ENCODE data around the gene NMT1.

NMT1 gene

DNA sequence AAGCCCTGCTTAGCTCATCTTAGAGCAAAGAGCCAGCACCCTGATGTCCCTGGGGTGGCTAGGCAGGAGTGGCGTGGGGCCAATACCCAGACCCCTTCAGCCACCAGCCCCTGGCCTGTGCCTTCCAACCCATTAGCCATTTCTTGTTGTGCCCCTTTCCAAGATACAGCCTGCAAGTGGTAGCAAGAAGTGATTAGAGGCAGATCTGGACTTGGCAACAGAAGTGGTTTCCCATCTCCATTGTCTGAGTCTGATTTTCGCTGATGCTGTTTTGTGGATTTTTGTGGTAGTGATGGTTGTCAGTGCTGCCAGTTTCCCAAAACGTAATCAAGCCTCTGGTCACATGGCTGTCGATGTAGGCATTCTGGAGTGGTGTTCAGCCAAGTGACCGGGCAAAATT, 45.5 kb downstream of the NMT1 start:
- no peak for DNase-seq

- DNase-seq = no peak
Measured at GRCh38 chr17:45107293-45108010, 46.3 kb downstream of the NMT1 start.

DNA sequence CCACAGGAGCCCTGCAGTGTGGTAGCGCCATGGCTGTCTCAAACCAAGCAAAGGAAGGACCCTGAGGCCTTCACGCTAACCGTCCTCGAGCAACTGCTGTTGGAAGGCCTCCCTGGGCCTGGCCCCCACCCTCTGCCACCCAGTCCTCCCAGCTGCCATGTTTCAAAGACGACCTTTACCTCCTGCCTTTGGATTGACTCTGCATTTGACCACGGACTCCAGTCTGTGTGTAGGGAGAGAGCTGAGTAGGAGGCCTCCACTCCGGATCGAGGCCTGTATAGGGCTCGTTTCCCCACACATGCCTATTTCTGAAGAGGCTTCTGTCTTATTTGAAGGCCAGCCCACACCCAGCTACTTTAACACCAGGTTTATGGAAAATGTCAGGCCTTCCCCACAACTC, 46.9 kb downstream of the NMT1 start:
- no peak for DNase-seq

DNA sequence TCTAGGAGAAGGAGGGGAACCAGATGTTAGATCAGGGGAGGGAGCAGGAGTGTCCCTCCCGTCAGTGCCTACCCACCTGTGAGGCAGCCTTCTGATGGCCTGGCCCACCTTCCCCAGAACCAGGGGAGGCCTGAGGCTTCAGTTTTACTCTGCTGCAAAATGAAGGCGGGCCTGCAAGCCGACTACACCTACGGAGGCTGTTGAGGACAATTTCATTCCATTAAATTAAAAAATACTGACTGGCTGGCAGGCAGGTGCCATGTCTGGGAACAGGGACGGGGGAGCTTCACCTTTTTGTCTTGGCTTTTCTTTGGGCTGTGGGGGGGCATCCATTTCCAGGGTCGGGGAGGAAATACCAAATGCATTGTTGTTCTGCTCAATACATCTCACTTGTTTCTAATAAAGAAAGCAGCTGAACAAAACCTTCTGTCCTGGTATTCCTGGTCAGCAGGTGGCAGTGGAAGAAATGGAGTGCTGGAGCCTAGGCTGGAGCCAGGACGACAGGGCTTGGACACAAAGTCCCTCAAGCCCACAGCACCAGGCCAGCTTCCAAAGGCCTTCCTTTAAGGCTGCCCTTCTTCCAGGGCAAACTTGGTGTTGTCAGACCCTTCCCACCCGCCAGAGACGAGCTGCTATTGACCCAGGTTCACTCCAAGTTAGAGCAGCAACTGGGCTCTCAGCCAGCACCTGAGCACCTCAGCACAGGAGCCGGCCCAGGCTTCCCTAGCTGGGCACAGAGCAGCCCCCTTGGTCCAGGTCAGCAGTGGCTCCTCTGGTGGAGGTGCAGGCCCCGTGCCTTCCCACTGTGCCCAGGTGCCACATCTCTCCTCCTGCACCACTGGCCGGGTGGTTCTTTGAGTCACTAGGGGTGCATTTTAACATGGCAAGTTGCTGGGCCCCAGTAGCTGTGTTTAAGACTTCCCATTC, 47.7 kb downstream of the NMT1 start:
- DNase-seq = no peak

DNA sequence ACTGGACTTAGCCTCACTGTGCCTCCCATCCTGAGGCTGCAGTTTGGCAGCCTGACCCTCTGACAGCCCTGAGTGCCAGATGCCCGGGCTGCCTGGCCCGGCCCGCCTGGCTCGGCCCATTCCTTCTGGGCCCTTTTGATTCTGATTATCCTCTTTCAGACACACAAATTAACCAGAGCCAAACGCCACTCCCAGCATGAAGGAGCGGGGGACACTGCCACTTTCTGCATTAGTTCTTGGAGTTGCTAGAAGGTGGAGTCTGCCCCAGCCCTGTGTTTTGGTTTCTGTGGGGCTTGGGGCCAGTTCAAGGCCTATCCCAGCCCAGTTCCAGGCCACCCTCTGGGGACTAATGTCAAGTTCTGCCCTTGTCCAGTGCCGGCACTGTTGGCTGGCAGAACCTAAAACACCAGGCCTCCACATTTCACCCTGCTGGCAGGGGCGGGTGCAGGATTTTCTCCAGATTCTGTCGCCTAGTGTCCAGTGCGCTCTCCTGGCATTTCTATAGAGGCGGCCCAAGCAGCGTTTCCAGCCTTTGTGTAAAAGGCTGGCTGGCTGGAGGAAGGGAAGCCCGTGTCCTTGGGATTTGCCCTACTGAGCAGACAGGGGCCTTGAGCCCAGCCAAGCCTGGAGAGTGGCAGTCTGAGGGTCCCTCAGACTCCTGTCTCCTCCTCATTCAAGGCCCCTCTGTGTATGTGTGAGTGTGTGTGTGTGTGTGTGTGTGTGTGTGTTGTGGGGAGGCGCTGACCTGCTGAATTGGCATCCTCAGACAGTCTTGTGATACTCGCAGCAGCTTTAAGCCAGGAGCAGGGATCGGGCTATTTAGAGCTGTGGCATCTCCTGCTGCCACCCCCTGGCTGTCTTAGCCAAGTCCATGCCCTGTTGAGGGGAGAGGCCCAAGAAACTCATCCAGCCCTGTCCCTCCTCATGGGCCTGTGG, 49.8 kb downstream of the NMT1 start:
- no peak for DNase-seq

GRCh38 chr17:45111850-45112249, 50.7 kb downstream of the NMT1 start:
- no peak for DNase-seq

- no peak for DNase-seq
Measured at GRCh38 chr17:45112559-45113423, 51.7 kb downstream of the NMT1 start.

DNA sequence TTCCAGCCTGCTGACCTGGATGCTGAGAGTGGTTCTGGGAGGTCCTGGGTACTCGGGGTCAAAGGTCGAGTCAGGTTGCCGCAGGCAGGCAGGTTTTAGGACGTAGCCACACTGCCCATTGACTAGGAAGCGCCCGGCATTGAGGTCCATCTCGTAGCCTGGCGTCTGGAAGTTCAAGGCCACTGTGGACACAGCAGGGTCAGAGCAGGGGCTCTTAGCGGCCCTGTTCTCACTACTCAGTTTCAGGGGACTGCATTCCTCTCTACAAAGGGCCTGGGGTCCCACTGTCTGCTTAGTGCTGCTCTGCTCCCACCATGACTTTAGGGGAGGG, 52.3 kb downstream of the NMT1 start:
- DNase-seq = no peak

DNA sequence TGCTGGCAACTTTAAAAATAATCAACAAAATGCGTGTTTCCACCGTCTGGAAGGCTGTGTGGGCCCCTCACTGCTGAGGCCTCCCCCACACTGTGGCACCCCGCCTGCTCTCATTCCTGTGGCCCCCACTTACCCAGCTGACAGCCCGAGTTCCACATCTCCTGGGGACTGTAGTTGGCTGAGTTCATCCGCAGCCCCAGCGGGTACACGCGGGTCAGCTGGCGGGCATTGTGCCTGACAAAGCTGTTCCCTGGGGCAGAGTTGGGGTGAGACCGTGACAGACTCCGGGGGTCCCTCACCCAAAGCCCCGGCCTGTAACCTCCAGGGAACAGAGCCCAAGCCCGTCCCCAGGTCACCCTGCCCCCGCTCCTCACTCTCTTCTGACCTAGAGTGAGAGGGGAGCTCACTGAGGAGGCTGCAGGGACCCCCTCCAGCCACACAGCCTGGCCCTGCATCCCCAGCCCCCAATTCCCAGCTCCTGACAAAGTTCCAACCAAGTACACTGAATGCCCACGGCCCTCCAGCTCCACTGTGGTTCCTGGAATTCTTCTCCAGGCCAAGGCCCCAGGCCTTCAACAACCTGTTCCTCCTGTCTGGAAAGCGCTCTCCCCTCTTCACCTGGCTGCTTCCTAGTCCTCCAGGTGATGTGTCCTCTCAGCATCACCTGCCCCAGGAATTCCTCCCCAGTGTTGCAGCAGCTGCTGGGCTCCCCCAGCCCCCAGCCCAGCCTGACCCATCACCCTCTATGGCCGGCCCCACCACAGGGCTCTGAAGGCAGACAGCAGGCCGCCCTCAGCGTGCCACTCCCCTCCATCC, 53.2 kb downstream of the NMT1 start:
- DNase-seq = no peak

GRCh38 chr17:45115015-45115625, 54.0 kb downstream of the NMT1 start:
- DNase-seq = no peak

GRCh38 chr17:45115871-45116270, 54.8 kb downstream of the NMT1 start:
- no peak for DNase-seq

DNA sequence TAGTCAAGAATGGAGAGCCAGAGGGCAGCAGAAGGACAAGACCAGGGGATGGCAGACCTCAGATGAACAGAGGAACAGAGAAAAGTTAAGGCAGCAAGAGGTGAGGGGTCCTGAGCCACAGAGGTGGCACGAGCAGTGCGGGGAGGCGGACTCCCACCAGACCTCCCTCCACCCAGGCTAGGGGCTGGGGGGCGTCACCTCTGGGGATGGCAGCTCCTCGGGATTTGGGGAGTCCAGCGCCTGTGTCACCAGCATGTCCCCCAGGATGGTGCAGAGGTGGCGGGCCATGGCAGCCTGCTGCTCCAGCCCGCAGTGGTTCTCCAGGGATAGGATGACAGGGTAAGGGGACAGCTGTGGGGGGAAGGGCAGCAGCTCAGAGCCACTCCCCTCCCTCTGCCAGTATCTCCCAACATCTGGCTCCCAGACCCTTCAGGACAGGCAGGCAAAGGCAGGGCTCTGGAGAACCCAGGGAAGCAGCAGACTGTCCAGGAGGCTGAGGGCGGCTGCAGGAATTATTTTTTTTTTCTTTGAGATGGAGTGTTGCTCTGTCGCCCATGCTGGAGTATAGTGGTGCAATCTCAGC, 55.4 kb downstream of the NMT1 start:
- no peak for DNase-seq

DNA sequence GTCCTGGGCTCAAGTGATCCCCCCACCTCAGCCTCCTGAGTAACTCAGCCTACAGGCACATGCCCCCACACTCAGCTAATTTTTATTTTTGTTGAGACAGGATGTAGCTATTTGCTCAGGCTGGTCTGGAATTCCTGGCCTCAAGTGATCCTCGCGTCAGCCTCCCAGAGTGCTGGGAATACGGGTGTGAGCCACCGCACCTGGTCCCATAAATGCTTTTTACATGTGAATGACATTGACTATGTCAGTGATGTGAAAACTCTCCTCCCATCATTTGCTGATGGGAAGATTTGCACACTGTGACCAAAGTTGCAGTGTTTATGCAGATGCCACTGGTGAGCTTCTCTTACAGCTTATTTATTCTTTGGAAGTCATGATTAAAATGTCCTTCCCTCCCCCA, 56.2 kb downstream of the NMT1 start:
- DNase-seq = no peak

DNA sequence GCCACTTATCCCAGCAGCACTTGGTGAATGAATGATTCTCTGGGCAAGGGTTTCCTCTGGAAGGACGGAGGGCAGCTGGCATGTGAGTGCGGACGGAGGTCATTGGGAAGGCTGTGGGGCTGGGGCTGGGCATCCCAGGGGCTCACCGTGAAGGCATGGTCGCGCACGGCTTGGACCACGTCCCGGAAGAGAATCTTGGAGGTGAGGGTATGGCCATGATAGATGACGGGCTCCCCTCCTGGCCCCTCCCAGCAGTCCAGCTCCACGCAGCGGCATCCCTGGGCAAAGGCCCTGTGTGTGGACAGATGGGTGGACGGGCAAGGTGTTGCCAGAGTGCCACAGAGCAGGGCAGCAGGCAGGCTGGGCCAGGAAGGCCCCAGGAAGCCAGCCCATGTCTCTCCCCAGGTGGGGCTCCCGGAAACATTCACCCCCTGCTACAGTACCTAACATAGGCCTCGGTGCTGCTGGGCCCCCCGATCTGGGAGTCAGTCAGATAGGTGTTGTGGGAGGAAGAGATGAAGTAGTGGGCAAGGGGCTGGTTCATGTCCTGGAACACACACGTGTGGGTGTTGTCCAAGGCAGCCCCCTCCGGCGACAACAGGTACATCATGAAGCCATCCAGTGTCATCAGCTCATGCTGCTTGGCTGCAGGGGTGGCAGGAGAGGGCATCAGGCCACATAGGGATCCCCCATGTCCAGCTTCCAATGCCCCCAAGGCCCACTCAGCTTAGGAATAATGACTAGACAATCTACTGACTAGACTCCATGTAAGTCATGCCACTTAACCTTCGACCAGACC, 56.9 kb downstream of the NMT1 start:
- DNase-seq = no peak

DNA sequence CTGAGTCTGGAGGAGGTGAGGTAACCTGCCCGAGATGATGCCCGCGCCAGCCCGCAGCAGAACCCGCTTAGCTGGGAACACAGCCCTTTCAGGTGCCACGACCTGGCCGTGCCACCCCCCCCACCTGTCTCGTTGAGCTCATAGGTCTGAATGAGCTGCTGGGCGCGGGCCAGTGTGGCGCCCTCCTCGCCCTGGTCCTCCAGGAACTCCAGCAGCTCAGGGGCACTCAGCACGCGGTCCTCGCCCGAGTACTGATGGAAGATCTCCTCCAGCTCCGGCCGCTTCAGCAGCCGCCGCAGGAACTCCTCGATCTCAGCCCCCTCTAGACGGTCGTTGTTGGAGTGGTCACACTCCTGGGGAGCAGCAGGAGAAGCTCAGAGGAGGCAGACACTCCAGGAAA, 57.6 kb downstream of the NMT1 start:
- no peak for DNase-seq

DNA sequence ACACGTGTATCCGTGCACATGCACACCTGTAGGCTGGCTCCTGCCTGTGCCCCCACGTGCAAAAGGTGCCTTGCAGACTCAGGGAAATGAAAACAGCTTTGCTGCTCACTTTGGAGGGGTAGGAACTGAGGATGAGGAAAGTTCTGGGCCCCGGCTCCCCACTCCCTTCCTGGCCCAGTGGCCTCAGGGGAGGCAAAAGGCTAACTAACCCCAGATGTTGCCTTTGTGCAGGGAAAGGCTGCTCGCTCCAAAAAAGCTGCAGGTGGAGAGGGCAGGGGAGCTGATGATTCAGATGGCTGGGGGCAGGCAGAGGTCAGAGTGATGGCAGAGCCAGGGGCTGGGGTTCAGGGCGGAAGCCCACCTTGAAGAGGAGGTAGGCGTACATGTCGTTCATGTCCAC, 58.8 kb downstream of the NMT1 start:
- DNase-seq = no peak

- DNase-seq = no peak
Measured at GRCh38 chr17:45120558-45120957, 59.4 kb downstream of the NMT1 start.

DNA sequence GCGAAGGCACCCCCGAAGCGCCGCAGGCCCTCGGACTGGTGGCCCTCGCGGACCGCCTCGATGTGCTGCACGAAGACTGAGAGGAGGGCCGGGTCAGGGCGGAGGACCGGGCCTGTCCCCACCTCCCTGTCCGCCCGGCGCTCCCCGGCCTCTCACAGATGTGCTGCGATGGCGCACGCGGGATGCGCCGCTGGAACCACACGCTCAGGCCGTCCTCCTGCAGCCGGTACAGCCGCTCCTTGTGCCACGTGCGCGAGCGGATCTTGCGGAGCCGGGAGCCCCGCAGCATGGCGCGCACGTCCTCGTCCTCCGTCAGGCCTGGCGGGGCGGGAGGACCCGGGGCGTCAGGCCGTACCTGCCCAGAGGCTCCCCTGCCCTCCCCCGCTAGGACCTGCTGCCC, 59.9 kb downstream of the NMT1 start:
- no peak for DNase-seq

DNA sequence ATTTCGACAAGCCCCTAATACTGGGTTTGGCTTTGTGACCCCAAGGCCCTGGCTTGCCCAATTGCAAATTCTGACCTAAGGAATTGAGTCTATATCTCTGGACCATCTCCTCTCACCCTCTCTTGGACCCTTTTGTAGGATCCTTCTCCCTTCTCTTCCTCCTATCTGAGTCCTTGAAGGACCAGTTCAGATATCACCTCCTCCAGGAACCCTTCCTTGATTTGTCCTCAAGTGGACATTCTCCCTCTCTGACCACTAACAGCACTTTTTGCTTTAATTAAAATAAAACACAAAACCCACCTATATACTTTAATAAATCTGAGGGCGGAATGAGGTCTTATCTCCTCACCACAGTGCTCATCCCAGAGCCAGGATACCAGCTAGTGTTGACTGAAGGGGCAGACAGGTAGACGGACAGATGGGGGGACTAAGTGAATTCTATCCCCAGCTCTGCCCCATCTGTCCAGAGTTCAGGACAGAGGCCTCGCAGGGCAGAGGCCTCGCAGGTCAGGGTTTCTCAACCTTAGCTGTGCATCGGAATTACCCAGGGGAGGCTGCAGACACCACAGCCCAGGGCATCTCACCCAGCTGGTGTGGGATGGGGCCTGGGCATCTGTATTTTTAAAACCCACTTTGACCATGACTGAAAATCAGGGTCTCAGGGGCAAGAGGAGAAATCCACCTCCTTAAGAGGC, 62.1 kb downstream of the NMT1 start:
- DNase-seq = no peak
